Measurements from ENCODE around the gene ZC3H13. TPM values are rescaled to one million over a fixed set of nuclear protein-coding genes. Genes with fewer than 3 reads are reported as not detected.
A peak's percentile ranks its signal among the peaks of the same experiment; 100 is the strongest.

ZC3H13 gene
- total RNA-seq, 1 donor, result 21.2 TPM

- DNase-seq (ENCODE audit: low read depth), result no peak
- H3K4me3 ChIP-seq (ENCODE audit: low read depth, low read length), result no peak overlapping the region
- TF ChIP-seq, protein P1, sequence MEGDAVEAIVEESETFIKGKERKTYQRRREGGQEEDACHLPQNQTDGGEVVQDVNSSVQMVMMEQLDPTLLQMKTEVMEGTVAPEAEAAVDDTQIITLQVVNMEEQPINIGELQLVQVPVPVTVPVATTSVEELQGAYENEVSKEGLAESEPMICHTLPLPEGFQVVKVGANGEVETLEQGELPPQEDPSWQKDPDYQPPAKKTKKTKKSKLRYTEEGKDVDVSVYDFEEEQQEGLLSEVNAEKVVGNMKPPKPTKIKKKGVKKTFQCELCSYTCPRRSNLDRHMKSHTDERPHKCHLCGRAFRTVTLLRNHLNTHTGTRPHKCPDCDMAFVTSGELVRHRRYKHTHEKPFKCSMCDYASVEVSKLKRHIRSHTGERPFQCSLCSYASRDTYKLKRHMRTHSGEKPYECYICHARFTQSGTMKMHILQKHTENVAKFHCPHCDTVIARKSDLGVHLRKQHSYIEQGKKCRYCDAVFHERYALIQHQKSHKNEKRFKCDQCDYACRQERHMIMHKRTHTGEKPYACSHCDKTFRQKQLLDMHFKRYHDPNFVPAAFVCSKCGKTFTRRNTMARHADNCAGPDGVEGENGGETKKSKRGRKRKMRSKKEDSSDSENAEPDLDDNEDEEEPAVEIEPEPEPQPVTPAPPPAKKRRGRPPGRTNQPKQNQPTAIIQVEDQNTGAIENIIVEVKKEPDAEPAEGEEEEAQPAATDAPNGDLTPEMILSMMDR (IDR thresholded peaks at IDR 0.05; ENCODE audit: insufficient read depth, low read depth, low read length), result no peak
Measured at GRCh38 chr13:46022481-46022880, 30.1 kb downstream of the ZC3H13 start.

DNA sequence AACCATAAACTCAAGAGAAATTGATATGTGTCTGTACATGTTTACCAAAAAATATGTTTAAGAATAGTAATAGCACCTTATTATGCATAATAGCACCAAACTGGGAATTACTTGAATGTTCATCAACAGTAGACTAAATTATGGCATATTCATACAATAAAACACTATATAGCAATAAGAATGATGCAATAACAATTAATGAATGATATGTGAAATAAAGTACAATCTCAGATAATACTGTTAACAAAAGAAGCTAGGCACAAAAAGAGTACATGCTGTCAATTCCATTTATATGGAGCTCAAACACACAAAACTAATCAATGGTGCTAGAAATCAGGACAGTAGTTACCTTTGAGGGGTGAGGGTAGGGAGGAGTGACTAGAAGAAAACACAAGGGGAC is 36.3 kb downstream of the ZC3H13 start:
- H3K4me3 ChIP-seq (ENCODE audit: low read depth, low read length), result no peak overlapping the region
- TF ChIP-seq, protein P1 (IDR thresholded peaks at IDR 0.05; ENCODE audit: insufficient read depth, low read depth, low read length), result no peak
- no peak for DNase-seq (ENCODE audit: low read depth)

DNA sequence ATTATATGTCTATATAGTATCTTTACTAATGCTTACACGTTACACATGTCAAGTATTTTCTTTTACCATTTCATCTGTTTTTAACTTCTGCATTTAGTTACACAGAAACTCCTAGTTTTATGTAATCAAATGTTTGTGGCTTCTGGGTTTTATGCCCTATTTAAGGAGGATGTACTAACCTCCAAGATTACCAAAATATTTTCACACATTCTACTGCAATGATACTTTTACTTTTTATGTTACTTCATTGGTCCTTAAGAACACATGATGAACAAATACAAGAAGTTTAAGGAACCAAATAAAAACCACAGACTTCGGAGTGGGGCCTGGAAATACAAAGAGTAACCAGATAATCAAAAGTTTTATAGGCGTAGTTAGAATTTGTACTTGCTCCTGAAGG is 37.2 kb downstream of the ZC3H13 start:
- DNase-seq (ENCODE audit: low read depth), result peak; percentile 39
- TF ChIP-seq, protein P1 (IDR thresholded peaks at IDR 0.05; ENCODE audit: insufficient read depth, low read depth, low read length), result no peak
- H3K4me3 ChIP-seq (ENCODE audit: low read depth, low read length), result no peak overlapping the region

DNA sequence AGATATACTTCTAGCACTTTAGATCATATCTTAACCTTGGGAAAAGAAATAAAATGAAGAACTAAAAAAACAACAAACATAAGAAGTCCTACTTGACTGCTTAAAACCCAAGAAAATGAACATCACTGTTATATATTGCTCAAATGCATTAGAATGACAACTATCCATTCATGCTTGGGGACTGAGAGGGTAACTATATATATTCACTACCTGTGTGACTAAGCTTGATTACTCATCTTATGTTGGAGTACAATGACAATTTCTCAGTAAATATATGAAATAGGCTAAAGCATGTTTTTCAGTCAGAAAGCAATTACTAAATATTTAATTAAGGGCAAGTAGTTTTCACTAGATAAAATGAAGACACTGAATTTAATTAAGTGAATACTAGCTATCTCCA is 40.1 kb downstream of the ZC3H13 start:
- no peak for DNase-seq (ENCODE audit: low read depth)
- TF ChIP-seq, protein P1 (IDR thresholded peaks at IDR 0.05; ENCODE audit: insufficient read depth, low read depth, low read length), result no peak

DNA sequence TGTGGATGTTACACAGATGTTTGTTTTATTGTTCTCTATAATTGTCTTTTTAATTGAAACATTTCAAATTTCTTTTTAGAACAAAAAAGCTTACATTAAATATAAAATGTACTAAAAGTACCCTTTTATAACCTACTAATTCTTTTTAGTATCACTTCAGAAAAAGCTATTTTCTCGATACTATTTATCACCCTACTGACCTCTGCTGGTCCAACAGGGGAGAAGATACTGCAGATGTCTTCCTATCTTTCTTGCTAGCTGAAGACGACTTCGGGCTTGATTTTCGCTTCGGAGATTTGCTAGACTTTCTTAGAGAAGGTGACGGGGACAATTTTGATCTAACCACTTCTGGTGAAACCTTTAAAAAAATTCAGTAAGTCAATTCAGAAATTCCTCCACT is 42.4 kb downstream of the ZC3H13 start:
- peak; percentile 4 for DNase-seq (ENCODE audit: low read depth)
- TF ChIP-seq, protein P1 (IDR thresholded peaks at IDR 0.05; ENCODE audit: insufficient read depth, low read depth, low read length), result peak; percentile 33
- no peak overlapping the region for H3K4me3 ChIP-seq (ENCODE audit: low read depth, low read length)

More for the DNA sequence above, 40.1 kb downstream of the ZC3H13 start:
- H3K4me3 ChIP-seq (ENCODE audit: low read depth, low read length), result no peak overlapping the region

DNA sequence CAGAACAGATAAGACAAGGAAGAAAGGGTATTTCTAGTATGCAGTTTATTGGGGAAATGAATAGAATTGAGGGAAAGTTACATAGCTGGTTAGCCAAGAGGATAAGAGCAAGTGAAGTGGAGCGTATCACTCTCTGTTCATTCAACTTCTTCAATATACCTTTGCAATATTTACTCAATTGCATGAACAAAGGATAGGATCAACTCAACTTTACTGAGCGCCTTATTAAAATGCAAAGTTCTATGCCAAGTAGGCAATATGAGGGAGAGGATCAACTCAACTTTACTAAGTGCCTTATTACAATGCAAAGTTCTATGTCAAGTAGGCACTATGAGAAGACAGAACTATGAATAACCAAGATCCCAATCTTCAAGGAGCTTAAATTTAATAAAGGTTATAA is 43.9 kb downstream of the ZC3H13 start:
- no peak for DNase-seq (ENCODE audit: low read depth)
- no peak overlapping the region for H3K4me3 ChIP-seq (ENCODE audit: low read depth, low read length)
- TF ChIP-seq, protein P1 (IDR thresholded peaks at IDR 0.05; ENCODE audit: insufficient read depth, low read depth, low read length), result no peak

GRCh38 chr13:46006688-46007452 is 45.7 kb downstream of the ZC3H13 start:
- TF ChIP-seq, protein P1 (IDR thresholded peaks at IDR 0.05; ENCODE audit: insufficient read depth, low read depth, low read length), result no peak
- no peak overlapping the region for H3K4me3 ChIP-seq (ENCODE audit: low read depth, low read length)
- no peak for DNase-seq (ENCODE audit: low read depth)
